K562 (cell line): ENCODE data around the gene CDT1. TPM values are rescaled to one million over a fixed set of nuclear protein-coding genes. Genes with fewer than 3 reads are reported as not detected.

Source experiments
- ATAC-seq: fragments of 200-7000 bp; cut with Tn5 transposase; 3 replicates; pipeline ENCODE4 v1.9.1; 2020; ENCODE audit warnings: moderate library complexity
- BruUV-seq: library from RNA; stranded (reverse); fragments of 400-500 nt; replicated peaks from 2 replicates; lab custom pipeline; 2021; lab: Mats Ljungman, UMichigan
- CTCF ChIA-PET: fragments of 300-600 bp; formaldehyde crosslinking; extraction: SDS; loops from one replicate; lab custom pipeline; 2021; ENCODE audit warnings: low intra/inter-chr PET ratio; lab: Yijun Ruan, JAX
- POLR2A ChIA-PET: fragments of 300-600, 350-650 bp; sonication (Branson Sonifier 250); formaldehyde crosslinking; extraction: SDS; loops from one replicate; lab custom pipeline; 2021; ENCODE audit warnings: antibody characterized with exemption, inconsistent platforms; lab: Yijun Ruan, JAX
- DNase-seq, 4 experiments: peaks; one replicate each; pipeline versions ENCODE4 v3.0.0 to v3.0.0-alpha.2; 2011 to 2018; ENCODE audit warnings: low spot score in 3 of 4, mixed read lengths in 3 of 4; ENCODE audit errors: extremely low read depth in 1 of 4
- FAIRE-seq: peaks from 2 replicates; lab custom pipeline; 2011; peaks lifted over from hg19 to GRCh38; lab: Jason Lieb, UNC
- H2AFZ ChIP-seq: 2 replicates; pipeline ENCODE4 v1.6.0; 2011; ENCODE audit warnings: low read depth, low read length, control low read depth, inconsistent platforms
- H3K27ac ChIP-seq: fragments of 200-600 bp; 3 replicates; pipeline ENCODE4 v1.8.0; 2011; ENCODE audit warnings: low read depth, mild to moderate bottlenecking, control low read depth, inconsistent platforms, low read length, moderate library complexity, mixed read lengths; ENCODE audit errors: extremely low read depth
- H3K27me3 ChIP-seq, 2 experiments: fragments of 300-600 bp in 1 of 2; 2 replicates in 1 of 2; 3 replicates in 1 of 2; pipeline versions ENCODE4 v1.6.0 to v1.8.0; 2011; ENCODE audit warnings: inconsistent platforms in 2 of 2, low read length in 2 of 2, mild to moderate bottlenecking in 1 of 2, mixed read lengths in 1 of 2, moderate library complexity in 1 of 2; ENCODE audit not compliant: control insufficient read depth in 2 of 2, insufficient read depth in 2 of 2
- H3K36me3 ChIP-seq: fragments of 300-600 bp; 3 replicates; pipeline ENCODE4 v1.8.0; 2011; ENCODE audit warnings: mild to moderate bottlenecking, low read length, inconsistent platforms; ENCODE audit not compliant: control insufficient read depth, insufficient read depth
- H3K4me1 ChIP-seq, 2 experiments: fragments of 200-600 bp in 1 of 2; replicated peaks in 1 of 2; 2 replicates in 1 of 2; 3 replicates in 1 of 2; pipeline versions ENCODE4 v1.5.1 to v1.8.0; 2011; ENCODE audit warnings: inconsistent platforms in 2 of 2, low read length in 2 of 2, mild to moderate bottlenecking in 1 of 2, mixed read lengths in 1 of 2, moderate library complexity in 1 of 2; ENCODE audit not compliant: control insufficient read depth in 2 of 2, insufficient read depth in 2 of 2
- H3K4me2 ChIP-seq: 2 replicates; pipeline ENCODE4 v1.6.1; 2011; ENCODE audit warnings: low read length, control low read depth, inconsistent platforms, mixed read lengths; ENCODE audit not compliant: insufficient read depth
- H3K4me3 ChIP-seq: fragments of 200-600 bp; sonication (generic), shearing (Covaris generic); 2 replicates; pipeline ENCODE4 v1.5.1; 2016; ENCODE audit warnings: control low read depth, inconsistent platforms
- H3K79me2 ChIP-seq: fragments of 200-600 bp; 3 replicates; pipeline ENCODE4 v1.8.0; 2011; ENCODE audit warnings: low read length, inconsistent platforms; ENCODE audit not compliant: control insufficient read depth, insufficient read depth
- H3K9ac ChIP-seq, 2 experiments: 2 replicates each; pipeline versions ENCODE4 v1.6.0 to v1.6.1; 2011; ENCODE audit warnings: low read depth in 2 of 2, low read length in 2 of 2, control low read depth in 1 of 2, inconsistent platforms in 1 of 2, mild to moderate bottlenecking in 1 of 2, mixed read lengths in 1 of 2; ENCODE audit not compliant: insufficient read depth in 1 of 2
- H3K9me1 ChIP-seq: one replicate; pipeline ENCODE4 v1.6.0; 2011; ENCODE audit warnings: inconsistent platforms, mild to moderate bottlenecking, low read length, moderate library complexity; ENCODE audit not compliant: control insufficient read depth, insufficient read depth
- H3K9me3 ChIP-seq: replicated peaks from 2 replicates; pipeline ENCODE4 v1.5.1; 2011; ENCODE audit warnings: low read depth, low read length, inconsistent platforms; ENCODE audit not compliant: control insufficient read depth, insufficient read depth
- H4K20me1 ChIP-seq: replicated peaks from 2 replicates; pipeline ENCODE4 v1.6.1; 2011; ENCODE audit warnings: low read length, inconsistent platforms, mixed read lengths; ENCODE audit not compliant: control insufficient read depth, insufficient read depth
- CEBPG ChIP-seq, 3 experiments: fragments of 200-800 bp in 1 of 3; sonication (Bioruptor generic) in 1 of 3; sonication (generic) in 1 of 3; formaldehyde crosslinking in 1 of 3; IDR thresholded peaks in 2 of 3; conservative IDR thresholded peaks in 1 of 3; 2 replicates each; pipeline versions ENCODE4 v1.6.1 to v1.8.0; 2016 to 2022; ENCODE audit warnings: missing compliant biosample characterization in 2 of 3, missing genetic modification characterization in 2 of 3, mild to moderate bottlenecking in 1 of 3, missing genetic modification reagents in 1 of 3
- GMEB1 ChIP-seq: fragments of 250-450 bp; sonication (Bioruptor Pico); IDR thresholded peaks from 2 replicates; pipeline ENCODE4 v1.4.0; 2020; ENCODE audit warnings: mild to moderate bottlenecking
- SNRNP70 ChIP-seq: fragments of 200-400 bp; formaldehyde crosslinking; optimal IDR thresholded peaks from 2 replicates; pipeline ENCODE3; 2017; ENCODE audit warnings: low read depth, low read length
- SPI1 ChIP-seq: IDR thresholded peaks from 2 replicates; pipeline ENCODE4 v1.6.1; 2011; ENCODE audit warnings: low read depth, low read length, control low read depth, borderline replicate concordance
- ZNF174 ChIP-seq: fragments of 250-450 bp; sonication (Bioruptor Pico); IDR thresholded peaks from 2 replicates; pipeline ENCODE4 v1.4.0; 2020; ENCODE audit warnings: mild to moderate bottlenecking
- WGBS: fragments of 100-300 bp; shearing (Covaris generic); methylation state at CpG from one replicate; pipeline ENCODE4 v1.1.6; 2016; ENCODE audit warnings: low coverage, mixed read lengths; ENCODE audit not compliant: insufficient coverage; ENCODE audit errors: missing lambda C conversion rate; 5-methylcytosine and 5-hydroxymethylcytosine counted together
- in situ Hi-C: fragments of 300-500 bp; cut with MboI; formaldehyde crosslinking; loops from 4 replicates; pipeline ENCODE4 v1.15.0; 2018; ENCODE audit warnings: inconsistent platforms, mixed read lengths
- intact Hi-C: fragments of 100-400 bp; cut with micrococcal nuclease; formaldehyde crosslinking; loops from 2 replicates; pipeline ENCODE4 v1.14.2; 2022
- polyA plus RNA-seq, 8 experiments: library from polyadenylated mRNA; depleted of rRNA in 4 of 8; stranded (reverse) in 5 of 8; unstranded in 3 of 8; fragments of >200 nt; fragmentation: Nextera tagmentation in 2 of 8; fragmentation: Illumina TruSeq in 1 of 8; extraction: Ambion mirVana in 2 of 8; extraction: Trizol in 1 of 8; gene quantifications; 2 replicates each; pipeline versions ENCODE4 v1.2.1 to v1.2.3, GENCODE V29; 2011 to 2014; ENCODE audit warnings: inconsistent platforms in 1 of 8, missing spikeins in 1 of 8
- total RNA-seq, 7 experiments: library from RNA; depleted of rRNA in 6 of 7; stranded (reverse); fragments of >200 nt in 6 of 7; fragmentation: Illumina TruSeq in 2 of 7; extraction: Trizol in 2 of 7; gene quantifications; 2 replicates each; pipeline versions ENCODE4 v1.2.1 to v1.2.3, GENCODE V29; 2011 to 2021; ENCODE audit warnings: low replicate concordance in 1 of 7

Gene CDT1
- total and polyA plus RNA-seq, 9 of the 15 experiments (the other 6 are each of a cell fraction or from before 2014, with no cell fraction given), result 0.92 to 178 (median 14.2) TPM

DNA sequence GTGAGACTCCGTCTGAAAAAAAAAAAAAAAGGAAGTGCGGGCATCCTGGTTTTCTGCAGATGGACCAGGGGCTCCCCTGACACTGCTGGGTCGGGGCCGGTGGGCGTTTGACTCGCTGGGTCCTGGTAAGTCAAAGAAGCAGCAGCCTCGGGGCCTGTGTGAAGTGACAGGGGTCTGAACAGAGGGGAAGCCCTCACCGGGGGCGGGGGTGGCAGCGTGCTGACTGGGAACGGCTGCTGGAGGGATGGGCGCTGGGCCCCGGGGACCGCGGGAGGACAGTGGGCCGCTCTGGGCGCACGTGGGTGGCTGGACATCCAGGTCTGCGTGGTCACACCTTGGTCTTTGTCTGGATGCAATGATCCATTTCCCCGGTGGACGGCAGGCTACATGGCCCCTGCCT is 45.0 kb downstream of the CDT1 start:
- H3K9me3 ChIP-seq, result no peaks in the 10 kb centered on the region
- no peaks in the 10 kb centered on the region for H3K9me1 ChIP-seq
- H4K20me1 ChIP-seq, result no peaks in the 10 kb centered on the region
- 77% methylated on average over 14 of the region's 21 CpGs for WGBS
- in situ Hi-C loops (no loop called here), intact Hi-C loops (no loop called here)
- DNase-seq, result no peak
- no peak overlapping the region for H3K4me3 ChIP-seq
- FAIRE-seq, result no peak
- ATAC-seq, result no peak
- ChIA-PET POLR2A (no interaction called here), CTCF (interaction anchor here (0.6 kb wide), 1 partner anchor 187 kb away, joined by 3 read pairs; no protein-coding TSS in a partner anchor)
- BruUV-seq, result no TSS peak
- H3K4me1 ChIP-seq, result peaks cover 0 to 25% of the 10 kb centered on the region in 2 experiments; a peak in 3 of 5 replicates
- no peak overlapping the region for H3K4me2 ChIP-seq
- no peaks in the 10 kb centered on the region for H3K79me2 ChIP-seq
- H3K27ac ChIP-seq, result no peak overlapping the region
- H2AFZ ChIP-seq, result no peak overlapping the region
- no peaks in the 10 kb centered on the region for H3K36me3 ChIP-seq
- no peaks in the 10 kb centered on the region for H3K27me3 ChIP-seq
- H3K9ac ChIP-seq, result peak overlapping the region in 1 of 2 experiments; percentile 52; a peak in 1 of 4 replicates
- TF ChIP-seq ZNF174 (no peak), GMEB1 (CRISPR knock-in tag) (no peak), CEBPG (CRISPR knock-in tag; IDR thresholded peaks at IDR 0.05) (no peak), CEBPG (tag; conservative IDR thresholded peaks at IDR 0.05 in 1 of 2, IDR thresholded peaks at IDR 0.05 in 1 of 2) (no peak), SPI1 (0 out of 2 replicates have a peak, but pooled peaks have one; percentile 21), SNRNP70 (no peak)
